ENCODE measurements around the gene SETD2.

- TF ChIP-seq POLR2A (IDR thresholded peaks at IDR 0.05; ENCODE audit: extremely low read depth, insufficient read length) (no peak), CTCF (IDR thresholded peaks at IDR 0.05; ENCODE audit: low read depth, low read length) (no peak), MAX (IDR thresholded peaks at IDR 0.05; ENCODE audit: low read depth, low read length) (no peak)
Measured at GRCh38 chr3:47003056-47003410, 160.9 kb downstream of the SETD2 start.

Data from NB4 (cell line).